Stimulated activated CD8-positive, alpha-beta memory T cell treated with anti-CD3 and anti-CD28 coated beads, Interleukin-2, amount 100 ng/mL, for 48 hours (primary cell): ENCODE data around the gene ACTR3.
A peak's percentile ranks its signal among the peaks of the same experiment; 100 is the strongest.
"Not testable (repeated sequence)": the region's sequence is repeated elsewhere in the genome, so short reads cannot be mapped to it uniquely, and the experiment has no call there.

ENCODE experiments used
- DNase-seq, 2 donors: peaks; one replicate each; pipeline ENCODE4 v3.0.0-alpha.2; 2020; ENCODE audit warnings: low read depth in 2 of 2

The ACTR3 gene

DNA sequence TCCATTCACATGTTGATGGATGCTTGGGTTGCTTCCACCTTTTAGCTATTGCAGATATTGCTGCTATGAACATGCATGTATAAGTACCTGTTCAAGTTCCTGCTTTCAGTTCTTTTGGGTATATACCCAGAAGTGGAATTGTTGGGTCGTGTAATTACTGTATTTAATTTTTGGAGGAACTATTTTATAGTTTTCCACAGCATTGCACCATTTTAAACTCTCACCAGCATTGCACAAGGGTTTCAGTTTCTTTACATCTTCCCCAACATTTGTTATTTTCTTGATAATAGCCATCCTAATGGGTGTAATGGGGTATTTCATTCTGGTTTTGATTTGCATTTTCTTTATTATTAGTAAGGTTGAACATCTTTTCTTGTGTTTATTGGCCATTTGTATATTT is 16.0 kb downstream of the ACTR3 start:
- no peak for DNase-seq

DNA sequence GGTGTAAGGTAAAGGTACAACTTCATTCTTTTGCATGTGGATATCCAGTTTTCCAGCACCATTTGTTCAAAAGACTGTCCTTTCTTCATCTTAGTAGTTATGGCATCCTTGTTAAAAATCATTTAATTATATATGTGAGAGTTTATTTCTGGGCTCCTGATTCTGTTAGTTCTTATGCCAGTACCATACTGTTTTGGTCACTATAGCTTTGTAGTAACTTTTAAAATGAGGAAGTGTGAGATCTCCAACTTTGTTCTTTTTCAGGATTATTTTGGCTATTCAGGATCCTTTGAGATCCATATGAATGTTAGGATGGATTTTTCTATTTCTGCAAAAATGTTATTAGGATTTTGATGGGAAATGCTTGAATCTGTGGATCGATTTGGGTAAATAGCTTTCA is 16.8 kb downstream of the ACTR3 start:
- DNase-seq, result no peak

DNA sequence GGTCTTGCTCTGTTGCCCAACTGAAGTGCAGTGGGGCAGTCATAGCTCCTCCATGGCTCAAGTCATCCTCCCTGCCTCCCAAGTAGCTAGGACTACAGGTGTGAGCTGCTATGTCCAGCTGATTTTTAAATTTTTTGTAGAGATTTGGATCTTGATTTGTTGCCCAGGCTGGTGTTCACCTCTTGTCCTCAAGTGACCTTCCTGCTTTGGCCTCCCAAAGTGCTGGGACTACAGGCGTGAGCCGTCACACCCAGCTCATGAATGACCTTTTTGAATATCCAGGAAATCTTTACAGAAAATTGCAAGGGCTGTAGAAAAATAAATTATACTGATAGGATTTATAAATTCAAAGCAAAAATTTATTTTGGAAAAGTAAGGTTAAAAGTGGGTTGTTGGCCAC is 17.4 kb downstream of the ACTR3 start:
- no peak for DNase-seq

DNA sequence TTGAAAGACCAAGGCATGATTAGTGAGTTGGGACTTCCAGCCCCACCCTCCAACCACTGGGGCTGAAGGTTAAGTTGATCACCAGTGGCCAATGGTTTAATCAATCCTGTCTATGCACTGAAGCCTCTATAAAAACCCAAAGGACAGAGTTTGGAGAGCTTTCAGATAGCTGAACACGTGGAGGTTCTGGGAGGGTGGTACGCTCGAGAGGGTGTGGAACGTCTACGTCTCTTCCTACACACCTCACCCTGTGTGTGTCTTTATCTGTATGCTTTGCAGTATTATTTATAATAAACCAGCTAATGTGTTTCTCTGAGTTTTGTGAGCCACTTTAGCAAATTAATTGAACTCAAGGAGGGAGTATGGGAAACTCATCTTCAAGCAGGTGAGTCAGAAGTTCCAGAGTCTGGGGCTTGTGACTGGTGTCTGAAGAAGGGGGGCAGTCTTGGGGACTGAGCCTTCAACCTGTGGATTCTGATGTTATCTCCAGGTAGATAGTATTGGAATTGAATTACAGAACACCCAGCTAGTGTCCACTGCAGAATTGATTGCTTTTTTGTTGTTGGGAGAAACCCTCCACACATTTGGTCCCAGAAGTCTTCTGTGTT is 20.3 kb downstream of the ACTR3 start:
- DNase-seq, result peak; percentile 33

DNA sequence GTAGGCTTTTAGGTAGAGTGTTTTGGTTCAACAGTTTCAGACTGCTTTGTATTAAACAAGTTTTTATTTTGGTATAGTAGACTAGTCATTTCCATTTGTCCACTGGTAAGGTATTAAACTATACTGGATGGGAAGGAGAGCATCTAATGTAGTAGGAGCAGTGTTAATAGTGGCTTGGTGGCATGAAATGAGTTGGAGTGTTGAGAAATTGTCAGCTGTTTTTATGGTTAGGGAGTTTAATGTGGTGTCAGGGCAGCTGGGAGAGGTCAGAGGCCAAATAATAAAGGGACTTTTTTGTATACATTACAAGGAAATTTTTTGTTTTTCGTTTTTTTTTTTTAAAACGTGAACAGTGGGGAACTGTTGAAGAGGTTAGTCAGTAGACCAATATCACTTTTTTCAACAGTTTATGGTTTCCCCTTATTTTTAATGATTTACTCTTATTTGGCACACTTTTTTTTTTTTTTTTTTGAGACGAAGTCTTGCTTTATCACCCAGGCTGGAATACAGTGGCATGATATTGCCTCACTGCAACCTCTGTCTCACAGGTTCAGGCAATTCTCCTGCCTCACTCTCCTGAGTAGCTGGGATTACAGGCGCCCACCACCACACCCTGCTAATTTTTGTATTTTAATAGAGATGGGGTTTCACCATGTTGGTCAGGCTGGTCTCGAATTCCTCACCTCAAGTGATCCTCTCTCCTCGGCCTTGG is 21.2 kb downstream of the ACTR3 start:
- DNase-seq, result no peak

DNA sequence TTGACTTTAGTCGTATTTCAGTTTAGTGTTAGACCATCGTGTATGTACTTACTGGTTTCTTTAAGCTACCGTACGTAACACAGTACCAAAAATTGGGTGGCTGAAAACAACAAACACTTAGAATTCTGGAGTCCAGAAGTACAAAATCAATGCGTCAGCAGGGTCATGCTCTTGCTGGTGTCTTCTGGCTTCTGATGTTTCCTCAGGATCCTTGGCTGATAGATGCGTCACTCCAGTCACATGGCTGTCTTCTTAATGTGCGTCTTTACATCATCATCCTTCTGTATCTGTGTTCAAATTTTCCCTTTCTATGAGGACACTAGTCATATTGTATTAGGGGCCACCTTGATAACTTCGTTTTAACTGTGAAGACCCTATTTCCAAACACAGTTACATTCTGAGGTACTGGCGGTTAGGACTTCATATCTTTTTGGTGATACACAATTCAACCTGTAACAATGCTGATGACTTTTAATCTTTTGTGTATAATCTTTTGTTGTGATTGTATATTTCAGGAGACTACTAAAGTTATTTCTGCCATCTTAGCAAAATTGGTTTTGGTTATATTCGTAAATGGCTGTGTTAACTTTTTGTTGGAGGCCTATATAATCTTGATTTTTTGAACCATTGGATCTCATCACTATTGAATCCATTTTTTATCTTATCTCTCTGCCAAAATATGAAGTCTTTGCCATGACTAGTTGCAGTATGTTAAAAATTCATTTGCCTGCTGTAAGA is 25.4 kb downstream of the ACTR3 start:
- no peak for DNase-seq

DNA sequence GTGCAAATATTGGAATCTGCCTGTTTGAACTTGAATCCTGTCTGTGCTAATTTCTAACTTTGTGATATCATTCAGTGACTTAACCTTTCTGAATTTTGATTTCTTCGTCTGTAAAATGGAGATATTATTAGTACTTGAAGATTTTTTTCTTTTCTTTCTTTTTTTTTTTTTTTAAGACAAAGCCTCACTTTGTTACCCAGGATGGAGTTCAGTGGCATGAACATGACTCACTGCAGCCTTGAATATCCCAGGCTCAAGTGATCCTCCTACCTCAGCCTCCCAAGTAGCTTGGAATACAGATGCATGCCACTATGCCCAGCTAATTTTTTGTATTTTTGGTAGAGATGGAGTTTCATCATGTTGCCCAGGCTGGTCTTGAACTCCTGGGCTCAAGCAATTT is 28.3 kb downstream of the ACTR3 start:
- DNase-seq, result no peak

DNA sequence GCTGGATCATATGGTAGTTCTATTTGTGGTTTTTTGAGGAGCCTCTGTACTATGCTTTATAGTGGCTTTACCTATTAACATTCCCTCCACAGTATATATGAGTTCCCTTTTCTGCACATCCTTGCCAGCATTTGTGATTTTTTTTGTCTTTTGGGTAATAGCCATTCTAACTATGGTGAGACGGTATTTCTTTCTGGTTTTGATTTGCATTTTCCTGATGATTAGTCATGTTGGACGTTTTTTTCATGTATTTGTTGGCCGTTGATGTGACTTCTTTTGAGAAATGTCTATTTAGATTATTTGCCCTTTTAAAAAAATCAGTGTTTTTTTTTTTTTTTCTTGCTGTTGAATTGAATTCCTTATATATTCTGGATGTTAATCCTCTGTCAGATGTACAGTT is 31.1 kb downstream of the ACTR3 start:
- DNase-seq, result no peak

DNA sequence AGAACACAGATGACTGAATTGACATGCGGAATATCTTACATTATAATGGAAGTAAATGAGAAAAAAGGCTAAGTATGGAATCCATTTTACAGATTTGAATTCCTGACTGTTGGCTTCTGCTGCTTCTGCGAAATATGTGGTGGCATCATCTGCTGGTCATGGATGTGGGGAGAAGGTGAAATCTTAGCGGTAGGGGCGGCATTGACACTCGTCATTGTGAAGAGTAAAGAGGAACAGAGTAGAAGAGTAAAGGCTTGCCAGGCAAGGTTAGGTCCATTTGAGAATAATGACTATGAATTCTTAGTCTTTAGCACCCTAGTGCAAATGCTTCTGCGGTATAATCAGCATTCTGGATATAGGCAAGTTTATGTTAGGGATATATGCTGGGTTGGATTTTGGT is 32.4 kb downstream of the ACTR3 start:
- no peak for DNase-seq

DNA sequence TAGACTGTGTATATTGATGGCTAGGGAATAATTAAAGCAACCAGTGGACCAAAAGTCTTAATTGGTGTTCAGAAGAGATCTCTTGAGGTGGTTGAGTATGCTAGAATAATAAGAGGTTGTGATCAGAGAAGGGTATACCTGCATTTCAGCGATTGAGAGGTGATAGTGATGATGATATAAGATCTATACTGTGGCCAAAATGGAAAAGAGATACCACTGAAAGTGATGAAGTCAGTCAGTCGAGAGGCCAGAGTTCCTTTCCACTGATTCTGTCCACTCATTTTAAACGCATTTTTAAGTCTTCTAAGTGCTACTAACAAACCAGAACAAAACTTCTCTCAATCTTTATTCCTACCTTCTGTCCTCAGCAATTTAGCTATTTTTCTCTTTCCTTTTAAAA is 32.9 kb downstream of the ACTR3 start:
- DNase-seq, result no peak

DNA sequence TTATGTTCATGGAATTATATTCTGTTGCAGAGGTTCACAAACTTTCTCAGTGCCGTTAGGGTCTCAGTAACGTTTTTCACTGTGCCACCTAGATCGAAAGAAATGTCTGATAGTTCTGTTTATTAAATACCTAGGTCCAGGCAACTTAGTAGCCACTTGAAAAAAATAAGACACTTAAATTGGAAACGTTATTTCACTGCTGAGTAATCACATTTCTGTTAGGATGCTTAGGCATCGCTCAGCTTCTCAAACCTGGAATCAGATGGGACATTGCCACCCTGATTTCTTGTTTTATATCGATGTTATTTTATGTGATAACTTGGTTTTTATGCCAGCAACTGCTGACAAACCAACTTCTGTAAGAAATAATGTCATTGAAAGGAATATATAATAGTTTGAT is 36.0 kb downstream of the ACTR3 start:
- DNase-seq, result no peak

DNA sequence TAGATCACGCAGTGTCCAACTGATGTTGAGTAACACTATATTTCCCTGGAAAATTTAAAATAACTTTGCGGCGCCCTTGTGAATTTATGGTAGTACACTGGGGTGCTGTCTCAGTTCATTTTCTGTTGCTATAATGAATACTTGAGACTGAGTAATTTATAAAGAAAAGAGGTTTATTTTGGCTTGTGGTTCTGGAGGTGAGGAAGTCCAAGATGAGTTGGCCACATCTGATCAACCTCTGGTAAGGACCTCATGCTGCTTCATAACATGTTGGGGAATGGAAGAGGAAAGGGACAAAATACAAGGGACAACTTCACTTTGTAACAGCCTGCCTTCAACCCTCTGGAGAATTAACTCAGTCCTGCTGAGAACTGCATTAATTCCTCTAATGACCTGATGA is 36.4 kb downstream of the ACTR3 start:
- DNase-seq, result no peak

DNA sequence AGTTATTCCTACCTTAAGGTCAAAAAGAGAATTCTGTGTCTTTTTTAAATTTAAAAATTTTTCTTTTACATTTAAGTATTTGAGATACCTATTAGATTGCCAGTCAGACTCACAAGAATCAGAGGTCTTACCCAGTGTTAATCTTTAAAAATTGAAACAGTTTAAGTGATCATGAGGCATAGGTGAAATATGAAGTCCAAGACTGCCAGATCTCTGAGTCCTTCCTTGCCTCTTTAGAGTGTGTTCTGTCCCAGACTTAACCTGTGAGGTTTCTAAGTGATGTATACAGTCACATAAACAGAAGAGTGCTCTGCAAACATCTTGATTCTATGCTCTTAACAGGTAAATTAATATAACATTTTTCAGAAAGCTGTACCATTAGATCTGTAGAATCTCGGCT is 40.6 kb downstream of the ACTR3 start:
- no peak for DNase-seq

DNA sequence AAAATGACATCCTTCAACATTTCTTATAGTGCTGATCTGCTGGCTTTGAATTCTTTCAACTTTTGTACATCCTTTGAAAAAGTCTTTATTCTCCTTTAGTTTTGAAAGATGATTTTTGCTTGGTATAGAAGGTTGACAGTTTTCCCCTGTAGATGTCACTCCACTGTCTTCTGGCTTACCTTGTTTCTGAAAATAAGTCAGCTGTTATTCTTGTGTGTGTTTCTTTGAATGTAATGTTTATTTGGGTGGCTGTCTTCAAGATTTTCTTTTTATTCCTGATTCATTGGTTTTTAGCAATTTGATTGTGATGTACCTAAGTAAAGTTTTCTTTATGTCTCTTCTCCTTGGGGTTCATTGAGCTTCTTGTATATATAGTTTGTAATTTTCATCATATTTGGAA is 47.6 kb downstream of the ACTR3 start:
- DNase-seq, result no peak

DNA sequence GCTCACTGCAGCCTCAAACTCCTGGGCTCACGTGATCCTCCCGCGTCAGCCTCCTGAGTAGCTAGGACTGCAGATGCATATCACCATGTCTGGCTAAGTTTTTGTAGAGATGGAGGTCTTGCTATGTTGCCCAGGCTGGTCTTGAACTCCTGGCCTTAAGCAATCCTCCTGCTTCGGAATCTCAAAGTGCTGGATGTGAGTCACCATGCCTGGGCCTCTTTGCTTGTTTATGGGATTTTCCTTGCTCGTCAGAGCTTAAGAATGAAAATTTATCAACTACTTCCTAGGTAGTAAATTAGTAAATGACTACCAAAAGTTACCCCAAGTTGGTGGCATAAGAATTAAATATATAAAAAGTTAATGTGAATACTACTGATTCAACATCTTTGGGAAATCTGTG is 51.0 kb downstream of the ACTR3 start:
- no peak for DNase-seq

DNA sequence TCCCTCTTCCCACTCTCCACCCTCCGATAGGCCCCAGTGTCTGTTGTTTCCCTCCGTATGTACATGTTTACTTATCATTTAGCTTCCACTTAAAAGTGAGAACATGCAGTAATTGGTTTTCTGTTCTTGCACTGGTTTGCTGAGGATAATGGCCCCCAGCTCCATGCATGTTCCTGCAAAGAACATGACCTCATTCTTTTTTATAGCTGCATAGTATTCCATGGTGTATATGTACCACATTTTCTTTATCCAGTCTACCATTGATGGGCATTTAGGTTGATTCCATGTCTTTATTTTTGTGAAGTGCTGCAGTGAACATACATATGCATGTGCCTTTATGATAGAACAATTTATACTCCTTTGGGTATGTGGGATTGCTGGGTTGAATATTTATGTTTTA is 55.9 kb downstream of the ACTR3 start:
- DNase-seq, result not testable (repeated sequence)

DNA sequence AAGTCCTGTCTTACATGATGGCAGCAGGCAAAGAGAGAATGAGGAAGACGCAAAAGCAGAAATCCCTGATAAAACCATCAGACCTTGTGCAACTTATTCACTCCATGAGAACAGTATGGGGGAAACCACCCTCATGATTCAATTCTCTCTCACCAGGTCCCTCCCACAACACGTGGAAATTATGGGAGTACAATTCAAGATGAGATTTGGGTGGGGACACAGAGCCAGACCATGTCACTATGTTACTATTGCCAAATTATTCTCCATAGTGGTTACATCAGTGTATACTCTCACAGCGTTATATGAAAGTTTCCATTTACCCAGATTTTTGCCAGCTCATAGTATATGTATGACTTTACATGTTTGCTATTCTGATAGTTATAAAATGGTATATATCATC is 61.0 kb downstream of the ACTR3 start:
- not testable (repeated sequence) for DNase-seq

DNA sequence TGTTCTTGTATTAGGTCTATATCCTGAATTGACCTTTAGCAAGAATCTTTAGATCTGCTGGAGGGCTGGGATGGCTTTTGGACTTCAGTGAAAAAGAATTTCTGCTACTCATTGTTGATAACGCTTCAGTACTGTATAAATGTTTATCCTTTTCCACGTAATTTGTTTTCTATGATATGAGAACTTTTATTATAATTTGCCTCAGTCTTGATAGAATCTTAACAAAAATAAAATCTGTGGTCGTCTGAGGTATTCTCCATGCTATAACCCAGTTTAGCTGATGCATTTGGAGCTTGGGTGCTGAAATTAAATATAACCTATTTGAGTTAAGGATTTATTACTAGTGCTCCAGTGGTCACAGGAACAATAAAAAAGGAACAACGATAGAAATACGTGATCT is 71.1 kb downstream of the ACTR3 start:
- no peak for DNase-seq

DNA sequence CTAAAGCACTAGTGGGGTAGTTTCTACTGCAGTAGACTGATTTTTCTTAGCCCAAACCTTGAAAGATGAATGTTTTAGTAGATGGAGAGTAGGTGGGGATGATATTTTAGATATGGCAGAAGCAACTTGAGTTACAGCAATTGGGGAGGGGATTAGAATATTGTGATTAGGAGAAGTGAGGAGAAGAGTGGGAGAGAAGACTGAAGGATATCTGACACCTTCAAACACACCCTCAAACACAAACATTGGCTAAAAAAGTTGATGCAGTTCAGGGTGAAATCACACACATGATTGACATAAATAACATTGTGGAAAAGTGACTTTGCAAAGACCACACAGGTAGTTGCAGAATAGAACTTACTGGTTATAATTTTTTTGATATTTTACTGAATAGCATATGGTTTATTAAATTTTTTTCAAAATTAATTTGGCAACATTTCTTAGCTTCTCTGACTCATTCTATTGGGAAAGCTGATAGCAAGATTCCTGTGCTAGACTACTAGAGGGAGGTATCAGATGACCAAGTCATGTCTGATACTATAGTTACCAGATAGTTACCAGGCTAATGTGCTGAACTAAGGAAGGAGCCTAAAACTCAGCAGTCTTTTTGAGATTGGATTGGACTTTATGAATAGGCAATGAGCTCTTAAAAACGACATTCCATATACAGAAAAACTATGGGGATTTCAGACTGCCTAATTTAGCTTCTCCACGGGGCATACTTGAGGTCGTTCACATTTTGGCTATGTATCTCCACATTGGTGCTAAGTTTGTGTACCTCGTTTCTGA is 73.0 kb downstream of the ACTR3 start:
- DNase-seq, result no peak

DNA sequence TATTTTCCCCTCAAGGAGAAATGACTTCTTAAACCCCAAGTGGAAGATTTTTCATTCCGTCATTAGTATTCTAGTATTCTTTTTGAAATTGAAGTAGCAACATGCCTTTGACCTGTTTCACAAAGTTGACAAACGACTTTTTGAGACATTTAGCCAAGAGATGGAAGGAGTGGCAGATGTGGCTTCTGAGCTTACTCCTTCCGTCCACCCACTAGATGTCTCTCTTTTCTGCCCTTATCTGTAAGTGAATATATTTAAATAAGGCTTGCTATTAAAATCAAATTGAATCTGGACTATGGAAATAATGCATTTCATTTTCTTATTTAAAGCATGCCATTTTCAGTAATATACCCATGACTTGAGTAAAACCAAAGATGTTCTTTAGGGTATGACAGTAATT is 74.1 kb downstream of the ACTR3 start:
- no peak for DNase-seq

DNA sequence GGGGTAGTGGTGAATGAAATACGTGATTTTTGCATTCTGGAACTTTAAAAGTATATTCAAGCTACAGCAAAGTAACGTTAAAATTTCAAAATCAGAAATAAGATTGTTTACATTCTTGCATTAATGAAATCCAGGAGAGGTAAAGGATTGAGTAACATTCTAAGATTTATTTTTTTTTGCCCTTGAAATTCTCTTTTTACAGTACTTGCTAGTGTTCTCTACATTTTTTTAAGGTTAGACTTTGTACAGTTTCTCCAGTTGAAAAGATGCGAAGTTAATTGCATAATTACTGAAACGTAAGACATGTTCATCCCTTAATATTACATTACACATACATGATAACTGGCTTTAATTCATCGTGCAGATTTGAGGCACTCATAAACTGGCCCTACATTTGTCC is 74.5 kb downstream of the ACTR3 start:
- no peak for DNase-seq

DNA sequence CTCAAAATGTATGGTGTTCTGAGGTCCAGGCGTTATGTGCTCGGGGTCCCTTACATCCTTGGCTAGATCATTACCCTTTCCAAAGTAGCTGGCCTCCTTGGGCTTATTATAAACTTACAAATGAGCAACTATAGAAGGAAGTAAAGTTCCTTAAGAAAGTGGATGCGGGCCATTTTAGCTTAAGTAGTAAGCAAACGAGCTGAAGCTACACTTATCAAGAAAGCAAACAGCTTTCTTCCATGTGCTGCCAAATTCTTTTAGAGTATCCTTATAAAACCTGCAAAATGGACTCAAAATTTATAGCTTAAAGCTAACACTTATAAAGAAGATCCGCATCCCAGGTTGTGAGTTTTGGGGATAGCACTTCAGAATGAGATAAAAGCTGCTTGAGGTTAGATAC is 75.3 kb downstream of the ACTR3 start:
- no peak for DNase-seq

DNA sequence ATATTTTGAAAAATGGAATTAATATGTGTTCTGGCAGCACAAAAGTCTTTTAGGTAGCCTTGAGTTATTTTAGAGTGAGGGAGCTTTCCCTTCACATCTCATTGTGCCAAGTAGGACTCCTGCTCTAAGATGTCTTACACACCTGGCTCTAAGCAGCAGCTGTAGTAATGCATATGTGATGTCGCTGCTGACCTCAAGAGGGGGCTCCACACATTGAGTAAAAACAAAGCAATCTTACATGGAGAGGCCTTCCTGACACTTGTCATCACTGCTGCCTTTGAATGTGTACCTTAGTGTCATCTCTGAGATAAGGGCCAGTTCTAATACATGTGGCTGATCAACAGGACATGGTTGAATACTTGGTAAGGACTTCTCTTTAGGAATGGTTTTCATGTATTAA is 75.8 kb downstream of the ACTR3 start:
- no peak for DNase-seq
